SK-N-SH treated with all-trans-retinoic acid at 6 μM for 48 hours (cell line): Measurements from ENCODE around the gene PCF11.

Experiments
- ATAC-seq: fragments of 200-7000 bp; cut with Tn5 transposase; 3 replicates; pipeline ENCODE4 v1.9.1; 2020; ENCODE audit warnings: mild to moderate bottlenecking, moderate library complexity
- ARNTL ChIP-seq: fragments of 450-650 bp; formaldehyde crosslinking; IDR thresholded peaks from 2 replicates; pipeline ENCODE4 v1.5.0; 2020; ENCODE audit warnings: low read depth, mild to moderate bottlenecking, moderate library complexity, borderline replicate concordance
- CSDC2 ChIP-seq: fragments of 250-450 bp; sonication (Bioruptor Pico); IDR thresholded peaks from 2 replicates; pipeline ENCODE4 v1.5.0; 2020; ENCODE audit warnings: mild to moderate bottlenecking, moderate library complexity
- ESRRG ChIP-seq: fragments of 250-450 bp; sonication (Bioruptor Pico); IDR thresholded peaks from 2 replicates; pipeline ENCODE4 v1.6.1; 2021; ENCODE audit warnings: mild to moderate bottlenecking
- GLIS3 ChIP-seq: fragments of 250-450 bp; sonication (Bioruptor Pico); IDR thresholded peaks from 2 replicates; pipeline ENCODE4 v1.5.0; 2020; ENCODE audit warnings: mild to moderate bottlenecking, moderate library complexity
- ISL1 ChIP-seq: fragments of 250-450 bp; sonication (Bioruptor Pico); IDR thresholded peaks from 2 replicates; pipeline ENCODE4 v2.1.2; 2022; ENCODE audit warnings: mild to moderate bottlenecking, moderate library complexity
- OSR1 ChIP-seq: fragments of 250-450 bp; sonication (Bioruptor Pico); IDR thresholded peaks from 2 replicates; pipeline ENCODE4 v1.8.0; 2022; ENCODE audit warnings: moderate library complexity, mild to moderate bottlenecking, inconsistent platforms
- PPARA ChIP-seq: fragments of 250-450 bp; sonication (Bioruptor Pico); IDR thresholded peaks from 2 replicates; pipeline ENCODE4 v1.5.0; 2020; ENCODE audit warnings: mild to moderate bottlenecking, borderline replicate concordance
- SNAI2 ChIP-seq: fragments of 250-450 bp; sonication (Bioruptor Pico); IDR thresholded peaks from 2 replicates; pipeline ENCODE4 v1.5.0; 2020; ENCODE audit warnings: mild to moderate bottlenecking, moderate library complexity
- TCF4 ChIP-seq: fragments of 250-450 bp; sonication (Bioruptor Pico); IDR thresholded peaks from 2 replicates; pipeline ENCODE4 v1.8.0; 2021; ENCODE audit warnings: mild to moderate bottlenecking, moderate library complexity, borderline replicate concordance
- TOX ChIP-seq: fragments of 250-450 bp; sonication (Bioruptor Pico); IDR thresholded peaks from 2 replicates; pipeline ENCODE4 v1.8.0; 2021; ENCODE audit warnings: mild to moderate bottlenecking, moderate library complexity, borderline replicate concordance
- ZC3H10 ChIP-seq: fragments of 250-450 bp; sonication (Bioruptor Pico); IDR thresholded peaks from 2 replicates; pipeline ENCODE4 v1.5.1; 2021; ENCODE audit warnings: mild to moderate bottlenecking, moderate library complexity
- ZFP3 ChIP-seq: fragments of 250-450 bp; sonication (Bioruptor Pico); IDR thresholded peaks from 2 replicates; pipeline ENCODE4 v1.5.0; 2020; ENCODE audit warnings: mild to moderate bottlenecking, moderate library complexity
- ZFP30 ChIP-seq: fragments of 450-650 bp; formaldehyde crosslinking; IDR thresholded peaks from 2 replicates; pipeline ENCODE4 v1.5.0; 2022; ENCODE audit warnings: mild to moderate bottlenecking, moderate library complexity
- ZNF565 ChIP-seq: fragments of 450-650 bp; formaldehyde crosslinking; conservative IDR thresholded peaks from 2 replicates; pipeline ENCODE4 v1.5.0; 2020; ENCODE audit warnings: low read depth, mild to moderate bottlenecking, moderate library complexity
- ZNF8 ChIP-seq: fragments of 450-650 bp; formaldehyde crosslinking; IDR thresholded peaks from 2 replicates; pipeline ENCODE4 v1.5.0; 2020; ENCODE audit warnings: mild to moderate bottlenecking, moderate library complexity
- TF ChIP-seq, protein P1 (sequence below): fragments of 250-450 bp; sonication (Bioruptor Pico); IDR thresholded peaks from 2 replicates; pipeline ENCODE4 v1.8.0; 2020; ENCODE audit warnings: mild to moderate bottlenecking, moderate library complexity, borderline replicate concordance
- TF ChIP-seq, protein P2 (sequence below): fragments of 250-450 bp; sonication (Bioruptor Pico); IDR thresholded peaks from 2 replicates; pipeline ENCODE4 v1.5.1; 2021; ENCODE audit warnings: mild to moderate bottlenecking, moderate library complexity
- TF ChIP-seq, protein P3 (sequence below): fragments of 250-450 bp; sonication (Bioruptor Pico); IDR thresholded peaks from 2 replicates; pipeline ENCODE4 v1.5.0; 2020; ENCODE audit warnings: mild to moderate bottlenecking, moderate library complexity
- TF ChIP-seq, protein P4 (sequence below): fragments of 250-450 bp; sonication (Bioruptor Pico); IDR thresholded peaks from 2 replicates; pipeline ENCODE4 v1.8.0; 2021; ENCODE audit warnings: low read depth, mild to moderate bottlenecking, moderate library complexity, borderline replicate concordance

Gene PCF11

DNA sequence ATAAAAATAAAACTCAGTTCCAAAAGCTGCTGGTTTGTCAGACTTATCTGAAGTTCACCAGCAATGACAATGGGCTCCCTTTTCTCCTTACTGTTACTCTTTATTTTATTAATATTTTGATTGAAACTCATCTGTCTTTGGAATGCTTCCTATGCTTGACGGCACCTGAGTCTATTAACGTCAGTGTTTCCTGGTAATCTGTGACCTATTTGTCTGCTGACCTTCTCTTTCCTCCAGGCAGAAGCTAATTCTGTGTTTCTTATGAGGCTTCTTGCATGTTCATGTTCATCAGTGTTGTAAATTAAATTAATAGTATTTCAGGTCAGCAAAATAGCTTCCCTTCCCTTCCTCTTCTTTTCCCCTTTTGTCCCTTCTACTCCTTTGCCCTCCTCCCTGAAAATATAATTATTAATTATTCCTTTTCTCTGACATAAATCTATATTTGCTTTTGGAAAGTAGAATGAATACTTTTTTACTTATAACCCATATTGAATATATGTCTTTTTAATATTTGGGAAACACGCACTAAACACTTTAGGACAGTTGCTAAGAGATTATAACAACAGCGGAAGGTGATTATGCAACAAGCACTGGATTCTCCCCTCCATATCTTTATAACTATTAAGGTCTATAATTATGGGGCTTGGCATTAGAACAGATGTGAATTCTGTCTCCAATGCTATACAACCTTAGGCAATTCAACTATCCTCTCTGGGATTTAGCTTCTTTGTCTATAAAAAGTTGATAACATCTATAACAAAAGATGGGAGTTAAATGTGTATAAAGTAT, 32.1 kb upstream of the PCF11 start:
- ATAC-seq: no peak
- no peak for TF ChIP-seq SNAI2 (CRISPR knock-in tag)
- TF ChIP-seq OSR1 (CRISPR knock-in tag): no peak
- TF ChIP-seq, protein P1, sequence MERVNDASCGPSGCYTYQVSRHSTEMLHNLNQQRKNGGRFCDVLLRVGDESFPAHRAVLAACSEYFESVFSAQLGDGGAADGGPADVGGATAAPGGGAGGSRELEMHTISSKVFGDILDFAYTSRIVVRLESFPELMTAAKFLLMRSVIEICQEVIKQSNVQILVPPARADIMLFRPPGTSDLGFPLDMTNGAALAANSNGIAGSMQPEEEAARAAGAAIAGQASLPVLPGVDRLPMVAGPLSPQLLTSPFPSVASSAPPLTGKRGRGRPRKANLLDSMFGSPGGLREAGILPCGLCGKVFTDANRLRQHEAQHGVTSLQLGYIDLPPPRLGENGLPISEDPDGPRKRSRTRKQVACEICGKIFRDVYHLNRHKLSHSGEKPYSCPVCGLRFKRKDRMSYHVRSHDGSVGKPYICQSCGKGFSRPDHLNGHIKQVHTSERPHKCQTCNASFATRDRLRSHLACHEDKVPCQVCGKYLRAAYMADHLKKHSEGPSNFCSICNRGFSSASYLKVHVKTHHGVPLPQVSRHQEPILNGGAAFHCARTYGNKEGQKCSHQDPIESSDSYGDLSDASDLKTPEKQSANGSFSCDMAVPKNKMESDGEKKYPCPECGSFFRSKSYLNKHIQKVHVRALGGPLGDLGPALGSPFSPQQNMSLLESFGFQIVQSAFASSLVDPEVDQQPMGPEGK (CRISPR knock-in tag): no peak
- TF ChIP-seq TOX: no peak
- TF ChIP-seq ARNTL: no peak

DNA sequence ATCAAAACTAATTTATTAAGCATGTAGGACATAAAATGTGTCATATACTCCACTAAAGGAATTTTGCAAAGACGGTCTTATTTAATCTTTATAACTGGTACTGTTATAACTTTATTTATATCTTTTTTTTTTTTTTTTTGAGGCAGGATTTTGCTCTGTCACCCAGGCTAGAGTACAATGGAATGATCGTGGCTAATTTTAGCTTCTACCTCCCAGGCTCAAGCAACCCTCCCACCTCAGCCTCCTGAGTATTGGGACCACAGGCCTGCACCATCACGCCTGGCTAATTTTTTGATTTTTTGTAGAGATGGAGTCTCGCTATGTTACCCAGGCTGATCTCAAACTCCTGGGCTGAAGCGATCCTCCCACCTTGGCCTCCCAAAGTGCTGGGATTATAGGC, 31.4 kb upstream of the PCF11 start:
- TF ChIP-seq ZFP3 (CRISPR knock-in tag): no peak
- no peak for TF ChIP-seq ZNF8
- TF ChIP-seq, protein P2, sequence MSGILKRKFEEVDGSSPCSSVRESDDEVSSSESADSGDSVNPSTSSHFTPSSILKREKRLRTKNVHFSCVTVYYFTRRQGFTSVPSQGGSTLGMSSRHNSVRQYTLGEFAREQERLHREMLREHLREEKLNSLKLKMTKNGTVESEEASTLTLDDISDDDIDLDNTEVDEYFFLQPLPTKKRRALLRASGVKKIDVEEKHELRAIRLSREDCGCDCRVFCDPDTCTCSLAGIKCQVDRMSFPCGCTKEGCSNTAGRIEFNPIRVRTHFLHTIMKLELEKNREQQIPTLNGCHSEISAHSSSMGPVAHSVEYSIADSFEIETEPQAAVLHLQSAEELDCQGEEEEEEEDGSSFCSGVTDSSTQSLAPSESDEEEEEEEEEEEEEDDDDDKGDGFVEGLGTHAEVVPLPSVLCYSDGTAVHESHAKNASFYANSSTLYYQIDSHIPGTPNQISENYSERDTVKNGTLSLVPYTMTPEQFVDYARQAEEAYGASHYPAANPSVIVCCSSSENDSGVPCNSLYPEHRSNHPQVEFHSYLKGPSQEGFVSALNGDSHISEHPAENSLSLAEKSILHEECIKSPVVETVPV (CRISPR knock-in tag): no peak
- no peak for TF ChIP-seq ESRRG (CRISPR knock-in tag)
- no peak for TF ChIP-seq OSR1 (CRISPR knock-in tag)
- no peak for TF ChIP-seq TOX
- no peak for TF ChIP-seq GLIS3
- TF ChIP-seq CSDC2: no peak
- no peak for TF ChIP-seq ARNTL
- TF ChIP-seq, protein P3, sequence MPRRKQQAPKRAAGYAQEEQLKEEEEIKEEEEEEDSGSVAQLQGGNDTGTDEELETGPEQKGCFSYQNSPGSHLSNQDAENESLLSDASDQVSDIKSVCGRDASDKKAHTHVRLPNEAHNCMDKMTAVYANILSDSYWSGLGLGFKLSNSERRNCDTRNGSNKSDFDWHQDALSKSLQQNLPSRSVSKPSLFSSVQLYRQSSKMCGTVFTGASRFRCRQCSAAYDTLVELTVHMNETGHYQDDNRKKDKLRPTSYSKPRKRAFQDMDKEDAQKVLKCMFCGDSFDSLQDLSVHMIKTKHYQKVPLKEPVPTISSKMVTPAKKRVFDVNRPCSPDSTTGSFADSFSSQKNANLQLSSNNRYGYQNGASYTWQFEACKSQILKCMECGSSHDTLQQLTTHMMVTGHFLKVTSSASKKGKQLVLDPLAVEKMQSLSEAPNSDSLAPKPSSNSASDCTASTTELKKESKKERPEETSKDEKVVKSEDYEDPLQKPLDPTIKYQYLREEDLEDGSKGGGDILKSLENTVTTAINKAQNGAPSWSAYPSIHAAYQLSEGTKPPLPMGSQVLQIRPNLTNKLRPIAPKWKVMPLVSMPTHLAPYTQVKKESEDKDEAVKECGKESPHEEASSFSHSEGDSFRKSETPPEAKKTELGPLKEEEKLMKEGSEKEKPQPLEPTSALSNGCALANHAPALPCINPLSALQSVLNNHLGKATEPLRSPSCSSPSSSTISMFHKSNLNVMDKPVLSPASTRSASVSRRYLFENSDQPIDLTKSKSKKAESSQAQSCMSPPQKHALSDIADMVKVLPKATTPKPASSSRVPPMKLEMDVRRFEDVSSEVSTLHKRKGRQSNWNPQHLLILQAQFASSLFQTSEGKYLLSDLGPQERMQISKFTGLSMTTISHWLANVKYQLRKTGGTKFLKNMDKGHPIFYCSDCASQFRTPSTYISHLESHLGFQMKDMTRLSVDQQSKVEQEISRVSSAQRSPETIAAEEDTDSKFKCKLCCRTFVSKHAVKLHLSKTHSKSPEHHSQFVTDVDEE: no peak
- TF ChIP-seq ISL1 (CRISPR knock-in tag): no peak
- TF ChIP-seq, protein P4, sequence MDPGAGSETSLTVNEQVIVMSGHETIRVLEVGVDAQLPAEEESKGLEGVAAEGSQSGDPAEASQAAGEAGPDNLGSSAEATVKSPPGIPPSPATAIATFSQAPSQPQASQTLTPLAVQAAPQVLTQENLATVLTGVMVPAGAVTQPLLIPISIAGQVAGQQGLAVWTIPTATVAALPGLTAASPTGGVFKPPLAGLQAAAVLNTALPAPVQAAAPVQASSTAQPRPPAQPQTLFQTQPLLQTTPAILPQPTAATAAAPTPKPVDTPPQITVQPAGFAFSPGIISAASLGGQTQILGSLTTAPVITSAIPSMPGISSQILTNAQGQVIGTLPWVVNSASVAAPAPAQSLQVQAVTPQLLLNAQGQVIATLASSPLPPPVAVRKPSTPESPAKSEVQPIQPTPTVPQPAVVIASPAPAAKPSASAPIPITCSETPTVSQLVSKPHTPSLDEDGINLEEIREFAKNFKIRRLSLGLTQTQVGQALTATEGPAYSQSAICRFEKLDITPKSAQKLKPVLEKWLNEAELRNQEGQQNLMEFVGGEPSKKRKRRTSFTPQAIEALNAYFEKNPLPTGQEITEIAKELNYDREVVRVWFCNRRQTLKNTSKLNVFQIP (CRISPR knock-in tag): no peak
- no peak for TF ChIP-seq TCF4
- TF ChIP-seq ZC3H10: no peak
- TF ChIP-seq ZNF565 (CRISPR knock-in tag): no peak
- no peak for TF ChIP-seq PPARA (CRISPR knock-in tag)
- TF ChIP-seq, protein P1 (CRISPR knock-in tag): no peak
- TF ChIP-seq SNAI2 (CRISPR knock-in tag): no peak
- TF ChIP-seq, all 23 proteins: peak for 0
- ATAC-seq: no peak

DNA sequence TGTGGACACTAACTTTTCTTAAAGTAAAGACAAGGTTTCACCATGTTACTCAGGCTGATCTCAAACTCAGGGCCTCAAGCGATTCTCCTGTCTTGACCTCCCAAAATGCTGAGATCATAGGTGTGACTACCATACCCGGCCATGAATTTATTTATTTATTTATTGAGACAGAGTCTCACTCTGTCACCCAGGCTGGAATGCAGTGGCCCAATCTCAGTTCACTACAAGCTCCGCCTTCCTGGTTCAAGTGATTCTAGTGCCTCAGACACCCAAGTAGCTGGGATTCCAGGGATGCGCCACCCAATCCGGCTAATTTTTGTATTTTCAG, 29.7 kb upstream of the PCF11 start:
- TF ChIP-seq ISL1 (CRISPR knock-in tag) (no peak), ESRRG (CRISPR knock-in tag) (no peak), ZFP30 (no peak), SNAI2 (CRISPR knock-in tag) (no peak), TCF4 (no peak)
- TF ChIP-seq, protein P1 (CRISPR knock-in tag): no peak
- TF ChIP-seq, protein P3: no peak
- no peak for ATAC-seq
